ENCODE results near the gene SLC10A2.
"Not testable (repeated sequence)": the region's sequence is repeated elsewhere in the genome, so short reads cannot be mapped to it uniquely, and the experiment has no call there.

SLC10A2 gene

GRCh38 chr13:103066079-103066780 is at the start of gene SLC10A2:
TSS of gene SLC10A2 (minus strand) at chr13:103066417. CDS start at chr13:103066249, 168 bp downstream.
- no peak for DNase-seq (ENCODE audit: low read depth)

GRCh38 chr13:103107580-103107979 is 41.4 kb upstream of the SLC10A2 start:
- no peak for DNase-seq (ENCODE audit: low read depth)

GRCh38 chr13:103104340-103104739 is 38.1 kb upstream of the SLC10A2 start:
- no peak for DNase-seq (ENCODE audit: low read depth)

- DNase-seq (ENCODE audit: low read depth), result not testable (repeated sequence)
These were observed 37.2 kb upstream of the SLC10A2 start for GRCh38 chr13:103103456-103103855.

GRCh38 chr13:103102482-103102881 is 36.3 kb upstream of the SLC10A2 start:
- DNase-seq (ENCODE audit: low read depth), result no peak

GRCh38 chr13:103101901-103102300 is 35.7 kb upstream of the SLC10A2 start:
- no peak for DNase-seq (ENCODE audit: low read depth)

GRCh38 chr13:103101500-103101899 is 35.3 kb upstream of the SLC10A2 start:
- no peak for DNase-seq (ENCODE audit: low read depth)

- DNase-seq (ENCODE audit: low read depth), result no peak
These were observed 34.6 kb upstream of the SLC10A2 start for GRCh38 chr13:103100830-103101229.

GRCh38 chr13:103099722-103100293 is 33.6 kb upstream of the SLC10A2 start:
- no peak for DNase-seq (ENCODE audit: low read depth)

GRCh38 chr13:103098535-103098934 is 32.3 kb upstream of the SLC10A2 start:
- no peak for DNase-seq (ENCODE audit: low read depth)

GRCh38 chr13:103097366-103097928 is 31.2 kb upstream of the SLC10A2 start:
- no peak for DNase-seq (ENCODE audit: low read depth)

GRCh38 chr13:103093649-103094048 is 27.4 kb upstream of the SLC10A2 start:
- not testable (repeated sequence) for DNase-seq (ENCODE audit: low read depth)

- DNase-seq (ENCODE audit: low read depth), result no peak
These were observed 21.1 kb upstream of the SLC10A2 start for GRCh38 chr13:103087275-103087674.

- DNase-seq (ENCODE audit: low read depth), result no peak
These were observed 15.2 kb upstream of the SLC10A2 start for GRCh38 chr13:103081435-103081834.

- no peak for DNase-seq (ENCODE audit: low read depth)
These were observed 11.9 kb upstream of the SLC10A2 start for GRCh38 chr13:103078158-103078557.

GRCh38 chr13:103068836-103069235 is 2.6 kb upstream of the SLC10A2 start:
- DNase-seq (ENCODE audit: low read depth), result no peak

- no peak for DNase-seq (ENCODE audit: low read depth)
These were observed 1.7 kb upstream of the SLC10A2 start for GRCh38 chr13:103067751-103068555.

GRCh38 chr13:103066781-103067345 is 646 bp upstream of the SLC10A2 start:
- DNase-seq (ENCODE audit: low read depth), result no peak

- no peak for DNase-seq (ENCODE audit: low read depth)
These were observed 2.8 kb downstream of the SLC10A2 start for GRCh38 chr13:103063376-103063775.

- DNase-seq (ENCODE audit: low read depth), result no peak
These were observed 4.1 kb downstream of the SLC10A2 start for GRCh38 chr13:103062079-103062478.

GRCh38 chr13:103056008-103056407 is 10.2 kb downstream of the SLC10A2 start:
- no peak for DNase-seq (ENCODE audit: low read depth)

GRCh38 chr13:103055166-103055565 is 11.1 kb downstream of the SLC10A2 start:
- DNase-seq (ENCODE audit: low read depth), result no peak
